Mesodermal cell (in vitro differentiated cells): ENCODE data around the gene NKAP.
A peak's percentile ranks its signal among the peaks of the same experiment; 100 is the strongest.

Experiments used
- H3K27ac ChIP-seq: 2 replicates; pipeline ENCODE4 v1.7.0; 2013; ENCODE audit warnings: mild to moderate bottlenecking, low read depth, low read length, moderate library complexity; ENCODE audit not compliant: severe bottlenecking
- H3K36me3 ChIP-seq: 2 replicates; pipeline ENCODE4 v1.7.1; 2013; ENCODE audit warnings: mild to moderate bottlenecking, low read length, moderate library complexity; ENCODE audit not compliant: control insufficient read depth, insufficient read depth
- H3K4me1 ChIP-seq: one replicate; pipeline ENCODE4 v1.7.1; 2013; ENCODE audit warnings: mild to moderate bottlenecking, low read length; ENCODE audit not compliant: insufficient read depth, control insufficient read depth, poor library complexity, severe bottlenecking
- H3K4me3 ChIP-seq: 2 replicates; pipeline ENCODE4 v1.7.0; 2013; ENCODE audit warnings: low read length, control low read depth, mild to moderate bottlenecking; ENCODE audit not compliant: insufficient read depth, poor library complexity, severe bottlenecking; ENCODE audit errors: extremely low read depth
- H3K9me3 ChIP-seq: 2 replicates; pipeline ENCODE4 v1.7.1; 2013; ENCODE audit warnings: mild to moderate bottlenecking, low read length, moderate library complexity; ENCODE audit not compliant: control insufficient read depth
- WGBS, 2 experiments: methylation state at CpG; one replicate each; pipeline ENCODE4 v1.1.5; 2013; ENCODE audit warnings: missing lambda C conversion rate in 2 of 2; ENCODE audit not compliant: insufficient coverage in 2 of 2; 5-methylcytosine and 5-hydroxymethylcytosine counted together

Gene NKAP

DNA sequence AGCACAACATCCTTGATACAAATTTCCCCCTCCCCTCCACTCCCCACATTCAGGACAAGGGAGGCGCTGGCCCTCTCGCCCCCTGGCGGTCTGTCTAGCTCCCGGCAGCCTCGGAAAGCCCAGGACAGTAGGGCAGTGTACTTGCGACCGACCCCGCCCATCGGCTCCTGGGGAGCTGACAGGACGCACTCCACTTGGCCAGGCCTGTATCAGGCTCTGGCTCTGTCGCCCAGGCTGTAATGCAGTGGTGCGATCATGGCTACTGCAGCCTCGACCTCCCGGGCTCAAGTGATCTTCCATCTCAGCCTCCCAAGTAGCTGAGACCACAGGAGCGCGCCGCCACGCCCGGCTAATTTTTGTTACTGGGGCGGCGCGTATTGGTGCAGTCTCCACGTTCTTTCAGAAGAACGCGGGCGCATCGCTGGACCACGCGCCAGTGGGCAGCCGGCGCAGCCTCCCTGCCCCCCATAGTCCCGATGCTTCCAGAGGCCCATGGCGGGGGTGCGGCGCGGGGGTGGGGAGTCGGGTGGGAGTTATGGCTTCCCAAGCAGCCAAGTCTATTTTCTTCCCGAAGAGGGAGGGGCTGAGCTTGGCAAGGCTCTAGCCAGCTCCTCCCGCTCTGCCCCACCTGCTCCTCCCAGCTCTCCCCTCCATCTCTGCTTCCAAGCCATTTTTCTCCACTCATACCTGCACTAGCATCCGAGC, 55.7 kb downstream of the NKAP start:
- H3K36me3 ChIP-seq, result no peaks in the 10 kb centered on the region
- peaks cover 5% of the 10 kb centered on the region for H3K4me1 ChIP-seq
- H3K9me3 ChIP-seq, result no peaks in the 10 kb centered on the region
- peak overlapping the region; percentile 41 for H3K4me3 ChIP-seq
- WGBS, 2 experiments, result 3 to 12% methylated on average over 6 to 16 of the region's 40 CpGs
- H3K27ac ChIP-seq, result no peak overlapping the region

DNA sequence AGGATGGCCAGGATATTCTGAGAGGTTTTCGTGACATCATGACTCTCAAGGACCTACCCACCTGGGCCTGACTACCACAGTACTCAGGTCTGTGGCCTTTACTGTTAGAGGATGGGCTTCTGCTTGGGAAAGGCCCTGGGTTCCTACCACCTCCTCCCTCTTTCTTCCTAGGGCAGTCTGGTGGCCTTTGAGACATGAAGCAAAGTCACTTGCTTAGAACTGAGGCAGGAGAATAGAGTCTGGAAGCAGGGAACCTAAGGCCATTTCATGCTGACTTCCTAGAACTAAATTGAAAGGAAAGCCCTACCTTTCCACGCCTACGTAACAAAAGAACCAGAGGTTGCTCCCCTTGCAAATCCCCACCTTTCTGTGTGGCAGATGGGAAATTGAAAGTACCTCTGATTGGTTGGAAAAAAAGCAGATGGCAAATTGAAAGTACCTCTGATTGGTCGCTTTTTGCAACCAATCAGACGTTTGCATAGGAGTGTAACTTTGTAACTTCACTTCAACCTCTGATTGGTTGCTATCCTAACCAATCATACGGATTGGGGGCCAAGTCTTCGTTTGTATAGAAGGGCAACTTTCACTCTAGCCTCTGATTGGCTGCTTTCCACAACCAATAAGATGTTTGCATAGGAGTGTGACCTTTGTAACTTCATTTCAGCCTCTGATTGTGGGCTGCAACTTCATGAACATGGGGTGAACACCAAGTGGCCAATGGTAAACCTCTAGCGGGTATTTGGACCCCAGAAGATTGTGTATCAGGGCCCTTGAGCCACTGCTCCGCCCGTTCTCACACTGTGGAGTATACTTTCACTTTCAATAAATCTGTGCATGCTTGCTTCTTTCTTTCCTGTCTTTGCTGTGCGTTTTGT, 57.8 kb downstream of the NKAP start:
- no peaks in the 10 kb centered on the region for H3K36me3 ChIP-seq
- H3K9me3 ChIP-seq, result no peaks in the 10 kb centered on the region
- 80 to 100% methylated on average over 1 of the region's 11 CpGs for WGBS, 2 experiments
- no peak overlapping the region for H3K27ac ChIP-seq
- no peak overlapping the region for H3K4me3 ChIP-seq
- H3K4me1 ChIP-seq, result no peaks in the 10 kb centered on the region

DNA sequence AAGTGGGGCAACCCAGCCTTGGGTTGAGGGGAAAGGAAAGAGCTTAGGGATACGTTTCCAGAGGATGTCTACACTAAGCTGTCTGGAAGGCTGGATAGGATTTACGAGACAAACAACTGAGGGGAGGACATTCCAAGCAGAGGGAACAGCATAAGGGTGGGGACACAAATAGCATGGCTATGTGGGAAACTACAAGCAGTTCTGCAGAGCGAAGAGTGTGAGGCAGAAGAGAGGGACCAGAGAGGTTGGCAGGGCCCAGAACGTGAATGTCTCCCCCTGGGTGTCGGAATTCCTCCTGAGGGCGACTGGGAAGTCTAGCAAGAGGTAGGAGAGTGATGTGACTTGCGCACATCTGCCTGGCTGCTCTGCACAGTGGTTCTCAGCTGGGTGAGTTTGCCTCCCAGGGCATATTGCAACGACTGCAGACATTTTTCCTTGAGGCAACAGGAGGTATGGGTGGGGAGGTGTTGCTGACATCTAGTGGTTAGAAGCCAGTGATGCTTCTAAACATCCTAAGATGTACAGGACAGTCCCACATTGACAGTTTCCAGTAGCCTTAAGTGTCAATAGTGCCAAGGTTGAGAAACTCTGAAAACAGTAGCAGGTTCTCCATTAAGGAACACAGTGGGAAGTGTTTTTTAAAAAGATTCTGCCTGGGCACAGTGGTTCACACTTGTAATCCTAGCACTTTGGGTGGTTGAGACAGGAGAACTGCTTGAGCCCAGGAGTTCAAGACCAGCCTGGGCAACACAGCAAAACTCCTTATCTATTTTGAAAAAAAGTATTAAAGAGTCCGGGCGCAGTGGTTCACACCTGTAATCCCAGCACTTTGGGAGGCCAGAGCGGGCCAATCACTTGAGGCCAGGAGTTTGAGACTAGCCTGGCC, 62.8 kb downstream of the NKAP start:
- no peak overlapping the region for H3K4me3 ChIP-seq
- no peaks in the 10 kb centered on the region for H3K9me3 ChIP-seq
- H3K27ac ChIP-seq, result no peak overlapping the region
- no peaks in the 10 kb centered on the region for H3K4me1 ChIP-seq
- 71 to 95% methylated on average over 2 to 6 of the region's 11 CpGs for WGBS, 2 experiments
- H3K36me3 ChIP-seq, result peaks cover 10% of the 10 kb centered on the region

DNA sequence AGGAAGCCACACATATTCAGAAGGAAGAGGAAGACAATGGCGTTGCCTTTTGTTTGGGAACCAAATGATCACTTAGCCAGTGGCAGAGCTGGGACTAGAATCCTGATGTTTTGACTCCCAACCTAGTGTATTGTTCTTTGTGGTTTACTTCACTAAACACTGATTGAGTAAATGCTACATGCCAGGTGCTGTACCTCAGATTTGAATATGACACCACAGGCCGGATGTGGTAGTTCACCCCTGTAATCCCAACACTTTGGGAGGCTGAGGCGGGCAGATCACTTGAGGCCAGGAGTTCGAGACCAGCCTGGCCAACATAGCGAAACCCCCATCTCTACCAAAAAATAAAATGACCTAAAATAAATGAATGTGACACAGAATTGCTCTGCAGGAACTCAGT, 63.5 kb downstream of the NKAP start:
- Histone ChIP-seq H3K9me3 (no peaks in the 10 kb centered on the region), H3K4me3 (no peak overlapping the region), H3K4me1 (no peaks in the 10 kb centered on the region), H3K36me3 (peaks cover 10% of the 10 kb centered on the region), H3K27ac (no peak overlapping the region)
- WGBS, 2 experiments, result no CpG with 5 or more reads among the region's 5 CpGs

DNA sequence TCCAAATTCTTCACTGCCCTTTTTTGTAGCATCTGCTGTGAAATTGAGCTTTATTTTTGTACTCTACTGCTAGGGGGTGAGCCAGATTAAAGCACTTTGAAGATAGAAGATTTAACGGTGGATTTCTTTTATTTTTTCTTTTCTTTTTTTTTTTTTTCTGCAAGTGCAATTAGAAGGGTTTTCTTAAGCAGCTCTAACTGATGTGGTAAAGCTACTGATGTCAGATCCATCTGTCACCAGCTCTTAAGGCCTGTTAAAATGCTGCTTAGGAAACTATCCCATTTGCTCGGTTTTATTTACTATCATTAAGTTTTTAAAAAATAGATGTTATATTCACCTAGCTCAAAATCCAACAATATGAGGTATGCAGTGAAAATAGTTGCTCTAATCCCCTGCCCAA, 64.8 kb downstream of the NKAP start:
- H3K9me3 ChIP-seq, result no peaks in the 10 kb centered on the region
- peaks cover 10% of the 10 kb centered on the region for H3K36me3 ChIP-seq
- no peak overlapping the region for H3K27ac ChIP-seq
- no peaks in the 10 kb centered on the region for H3K4me1 ChIP-seq
- no peak overlapping the region for H3K4me3 ChIP-seq
- WGBS, 2 experiments, result 100% methylated on average over 1 of the region's 2 CpGs; no CpG with 5 or more reads in 1 of the 2 experiments

DNA sequence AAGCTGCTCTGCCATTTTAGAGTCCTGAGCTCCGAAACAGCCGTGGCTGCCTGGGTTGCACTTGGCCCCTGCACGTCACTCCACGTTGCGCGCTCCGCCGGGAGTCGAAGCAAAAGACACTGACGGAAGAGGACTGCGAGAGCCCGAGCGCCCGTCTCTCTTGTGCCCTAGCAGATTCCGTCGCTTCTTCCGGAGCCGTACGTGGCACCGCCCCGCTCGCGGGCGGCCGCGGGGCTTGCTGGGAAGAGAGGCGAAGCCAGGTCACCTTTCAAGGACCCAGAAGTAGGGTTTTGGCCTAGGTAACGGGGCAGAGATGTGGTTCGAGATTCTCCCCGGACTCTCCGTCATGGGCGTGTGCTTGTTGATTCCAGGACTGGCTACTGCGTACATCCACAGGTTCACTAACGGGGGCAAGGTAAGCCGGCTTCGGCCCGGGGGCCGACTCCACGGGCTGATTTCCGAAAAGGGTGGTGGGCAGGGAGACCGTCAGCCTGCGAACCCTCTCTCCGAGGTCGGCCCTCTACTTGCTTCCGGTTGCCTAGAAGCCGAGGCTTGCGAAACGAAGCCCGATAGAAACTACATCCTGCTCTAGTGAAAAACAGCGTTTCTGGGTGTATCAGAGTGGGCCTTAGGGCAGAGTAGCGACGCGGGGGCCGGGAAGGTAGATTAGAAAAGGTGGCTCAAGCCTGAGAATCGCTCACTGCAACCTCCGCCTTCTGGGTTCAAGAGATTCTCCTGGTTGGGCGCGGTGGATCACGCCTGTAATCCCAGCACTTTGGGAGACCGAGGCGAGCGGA, 71.8 kb downstream of the NKAP start, which contains the start of the genes NDUFA1 and RNF113A:
TSS of gene NDUFA1 (plus strand) at position 234 of the 797 bp plus-strand sequence. CDS start at position 314, 80 bp downstream.
TSS of gene RNF113A (minus strand) at position 135 of the 797 bp plus-strand sequence. CDS start at position 15, 120 bp downstream.
- H3K4me3 ChIP-seq, result peak within 1 kb of the TSS; percentile 58

DNA sequence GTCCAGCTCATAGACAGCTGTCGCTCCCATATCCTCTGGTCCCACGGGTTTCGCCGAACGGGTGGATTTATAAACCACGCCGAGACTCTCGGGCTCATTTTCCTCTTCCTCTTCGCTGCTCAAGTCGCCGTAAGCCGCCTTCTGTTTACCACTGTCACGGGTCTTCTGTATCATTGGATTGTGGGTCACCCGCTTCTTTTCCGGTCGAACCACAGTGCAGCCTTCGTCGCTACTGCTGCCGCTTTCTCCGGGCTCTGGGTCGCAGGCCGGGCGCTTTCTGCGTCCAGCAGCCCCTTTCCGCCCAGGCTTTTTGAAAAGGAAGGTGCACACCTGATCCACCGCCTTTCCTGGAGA, 72.3 kb downstream of the NKAP start:
- H3K4me1 ChIP-seq, result no peaks in the 10 kb centered on the region
- peak overlapping the region; percentile 93 for H3K27ac ChIP-seq
- H3K9me3 ChIP-seq, result no peaks in the 10 kb centered on the region
- H3K36me3 ChIP-seq, result no peaks in the 10 kb centered on the region
- 0% methylated on average over 1 to 20 of the region's 26 CpGs for WGBS, 2 experiments
- H3K4me3 ChIP-seq, result peak overlapping the region; percentile 58

More for the DNA sequence above, 71.8 kb downstream of the NKAP start, which contains the start of the genes NDUFA1 and RNF113A:
- no peaks in the 10 kb centered on the region for H3K36me3 ChIP-seq
- peak within 1 kb of the TSS; percentile 93 for H3K27ac ChIP-seq
- H3K9me3 ChIP-seq, result no peaks in the 10 kb centered on the region
- no peaks in the 10 kb centered on the region for H3K4me1 ChIP-seq
- 0% methylated on average over 12 to 24 of the region's 62 CpGs for whole genome bisulfite sequencing, 2 experiments
